Esophagus squamous epithelium (tissue), 5 donors: ENCODE measurements around the gene SEMA5A. TPM values are rescaled to one million over a fixed set of nuclear protein-coding genes. Genes with fewer than 3 reads are reported as not detected.
A peak's percentile ranks its signal among the peaks of the same experiment; 100 is the strongest.

Experiments used
- DNase-seq: peaks from one replicate; lab custom pipeline; 2025; lab: John Stamatoyannopoulos, UW
- H3K27ac ChIP-seq, 4 donors: fragments of 200-600 bp; sonication (generic); one replicate each; pipeline ENCODE4 v1.5.1; 2016 to 2019; ENCODE audit warnings: mild to moderate bottlenecking in 1 of 4
- H3K27me3 ChIP-seq, 4 donors: fragments of 200-600 bp; sonication (generic); 1 replicate in 3 of 4; 2 replicates in 1 of 4; pipeline versions ENCODE4 v1.5.1 to v1.6.0; 2017 to 2021; ENCODE audit warnings: antibody characterized with exemption in 1 of 4
- H3K36me3 ChIP-seq, 3 donors: fragments of 200-600 bp; sonication (generic); one replicate each; pipeline ENCODE4 v1.5.1; 2016 to 2019
- H3K4me1 ChIP-seq, 3 donors: fragments of 200-600 bp; sonication (generic); one replicate each; pipeline ENCODE4 v1.5.1; 2017 to 2019
- H3K4me3 ChIP-seq, 4 donors: fragments of 200-600 bp; sonication (generic); 1 replicate in 3 of 4; 2 replicates in 1 of 4; pipeline ENCODE4 v1.5.1; 2016 to 2019; ENCODE audit warnings: mild to moderate bottlenecking in 2 of 4, moderate library complexity in 1 of 4
- H3K9me3 ChIP-seq, 3 donors: fragments of 200-600 bp; sonication (generic); one replicate each; pipeline ENCODE4 v1.5.1; 2016 to 2019
- POLR2A ChIP-seq, 4 donors: fragments of 450-650 bp; IDR thresholded peaks; one replicate each; pipeline ENCODE4 v1.6.1; 2017; ENCODE audit warnings: antibody characterized with exemption in 4 of 4, mild to moderate bottlenecking in 4 of 4, moderate library complexity in 3 of 4
- WGBS, 2 donors: methylation state at CpG; one replicate each; pipeline ENCODE4 v1.1.5; 2018; 5-methylcytosine and 5-hydroxymethylcytosine counted together
- intact Hi-C: fragments of 100-400 bp; cut with DNase I; formaldehyde crosslinking; loops from one replicate; pipeline ENCODE4 v1.15.0; 2022
- total RNA-seq, 4 donors: library from RNA; depleted of rRNA; stranded (reverse); fragments of >200 nt; gene quantifications; one replicate each; pipeline ENCODE4 v1.1.0, GENCODE V29; 2016
- TF ChIP-seq, protein P1 (sequence below), 6 experiments: fragments of 450-650 bp in 4 of 6; fragments of 200-600 bp in 2 of 6; sonication (generic) in 2 of 6; IDR thresholded peaks; one replicate each; pipeline ENCODE4 v1.5.1; 2016 to 2019; ENCODE audit warnings: antibody characterized with exemption in 6 of 6, mild to moderate bottlenecking in 4 of 6, moderate library complexity in 4 of 6
- donor health status: DM: yes; HTN: yes; CAD: no.

The SEMA5A gene, protein sequence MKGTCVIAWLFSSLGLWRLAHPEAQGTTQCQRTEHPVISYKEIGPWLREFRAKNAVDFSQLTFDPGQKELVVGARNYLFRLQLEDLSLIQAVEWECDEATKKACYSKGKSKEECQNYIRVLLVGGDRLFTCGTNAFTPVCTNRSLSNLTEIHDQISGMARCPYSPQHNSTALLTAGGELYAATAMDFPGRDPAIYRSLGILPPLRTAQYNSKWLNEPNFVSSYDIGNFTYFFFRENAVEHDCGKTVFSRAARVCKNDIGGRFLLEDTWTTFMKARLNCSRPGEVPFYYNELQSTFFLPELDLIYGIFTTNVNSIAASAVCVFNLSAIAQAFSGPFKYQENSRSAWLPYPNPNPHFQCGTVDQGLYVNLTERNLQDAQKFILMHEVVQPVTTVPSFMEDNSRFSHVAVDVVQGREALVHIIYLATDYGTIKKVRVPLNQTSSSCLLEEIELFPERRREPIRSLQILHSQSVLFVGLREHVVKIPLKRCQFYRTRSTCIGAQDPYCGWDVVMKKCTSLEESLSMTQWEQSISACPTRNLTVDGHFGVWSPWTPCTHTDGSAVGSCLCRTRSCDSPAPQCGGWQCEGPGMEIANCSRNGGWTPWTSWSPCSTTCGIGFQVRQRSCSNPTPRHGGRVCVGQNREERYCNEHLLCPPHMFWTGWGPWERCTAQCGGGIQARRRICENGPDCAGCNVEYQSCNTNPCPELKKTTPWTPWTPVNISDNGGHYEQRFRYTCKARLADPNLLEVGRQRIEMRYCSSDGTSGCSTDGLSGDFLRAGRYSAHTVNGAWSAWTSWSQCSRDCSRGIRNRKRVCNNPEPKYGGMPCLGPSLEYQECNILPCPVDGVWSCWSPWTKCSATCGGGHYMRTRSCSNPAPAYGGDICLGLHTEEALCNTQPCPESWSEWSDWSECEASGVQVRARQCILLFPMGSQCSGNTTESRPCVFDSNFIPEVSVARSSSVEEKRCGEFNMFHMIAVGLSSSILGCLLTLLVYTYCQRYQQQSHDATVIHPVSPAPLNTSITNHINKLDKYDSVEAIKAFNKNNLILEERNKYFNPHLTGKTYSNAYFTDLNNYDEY
- total RNA-seq, result 1 to 10 TPM; 3.9 to 9.4 (median 8.4) TPM

DNA sequence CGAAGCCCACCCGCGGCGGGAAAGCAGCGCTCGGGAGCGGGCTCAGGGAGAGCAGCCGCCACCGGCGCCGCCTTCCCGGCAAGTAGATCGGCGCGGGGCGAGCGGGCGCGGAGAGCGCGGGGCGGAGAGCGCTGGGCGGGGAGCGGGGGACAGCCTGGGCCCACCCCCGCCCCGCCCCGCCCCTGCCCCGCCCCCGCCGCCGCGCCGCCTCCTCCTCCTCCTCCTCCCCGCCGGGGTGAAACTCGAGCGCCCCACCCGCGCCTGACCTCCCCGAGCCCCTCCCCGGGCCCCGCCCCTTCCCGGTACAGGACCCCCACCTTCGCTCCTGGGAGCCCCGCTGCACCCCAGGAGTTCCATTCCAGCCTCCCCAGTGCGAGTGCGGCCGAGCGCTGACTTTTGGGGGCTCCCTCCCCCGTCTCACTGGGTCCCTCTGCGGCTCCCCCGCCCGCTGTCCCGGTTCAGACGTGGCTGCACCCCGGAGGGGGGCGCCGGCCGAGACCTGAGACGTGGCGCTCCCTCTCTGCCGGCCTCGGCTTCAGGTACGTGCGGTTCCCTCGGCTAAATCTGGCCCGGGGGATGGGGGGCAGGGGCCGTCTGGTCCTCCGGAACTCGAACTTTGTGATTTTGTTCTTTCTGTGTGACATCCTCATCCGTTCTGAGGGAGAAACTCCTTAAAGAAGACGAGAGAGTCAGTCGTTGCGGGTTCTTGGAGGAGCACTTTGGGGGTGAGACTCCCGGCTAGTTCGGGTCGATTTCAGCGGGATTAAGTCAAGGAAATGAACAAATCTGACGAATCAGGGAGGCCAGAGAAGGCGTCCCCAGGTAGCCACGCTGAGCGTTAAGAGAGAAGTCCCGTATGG, at the start of gene SEMA5A:
Gene SEMA5A, minus strand, starts transcription at position 84 of the 860 bp plus-strand sequence. CDS start 166,129 bp downstream, outside the sequence.
- Histone ChIP-seq H3K4me3 (peak within 1 kb of the TSS; percentile 81 to 89 (median 84)), H3K27ac (peak within 1 kb of the TSS; percentile 92 to 96 (median 93)), H3K27me3 (peaks cover 0 to 25% (median 0%) of the 10 kb centered on the region in 4 donors), H3K9me3 (no peaks in the 10 kb centered on the region), H3K4me1 (peaks cover 4 to 41% (median 14%) of the 10 kb centered on the region in 3 donors), H3K36me3 (peaks cover 0 to 29% (median 8%) of the 10 kb centered on the region in 3 donors)
- TF ChIP-seq POLR2A (IDR thresholded peaks at IDR 0.05), result peak in 1 of 4 donors; percentile 71
- TF ChIP-seq, protein P1, sequence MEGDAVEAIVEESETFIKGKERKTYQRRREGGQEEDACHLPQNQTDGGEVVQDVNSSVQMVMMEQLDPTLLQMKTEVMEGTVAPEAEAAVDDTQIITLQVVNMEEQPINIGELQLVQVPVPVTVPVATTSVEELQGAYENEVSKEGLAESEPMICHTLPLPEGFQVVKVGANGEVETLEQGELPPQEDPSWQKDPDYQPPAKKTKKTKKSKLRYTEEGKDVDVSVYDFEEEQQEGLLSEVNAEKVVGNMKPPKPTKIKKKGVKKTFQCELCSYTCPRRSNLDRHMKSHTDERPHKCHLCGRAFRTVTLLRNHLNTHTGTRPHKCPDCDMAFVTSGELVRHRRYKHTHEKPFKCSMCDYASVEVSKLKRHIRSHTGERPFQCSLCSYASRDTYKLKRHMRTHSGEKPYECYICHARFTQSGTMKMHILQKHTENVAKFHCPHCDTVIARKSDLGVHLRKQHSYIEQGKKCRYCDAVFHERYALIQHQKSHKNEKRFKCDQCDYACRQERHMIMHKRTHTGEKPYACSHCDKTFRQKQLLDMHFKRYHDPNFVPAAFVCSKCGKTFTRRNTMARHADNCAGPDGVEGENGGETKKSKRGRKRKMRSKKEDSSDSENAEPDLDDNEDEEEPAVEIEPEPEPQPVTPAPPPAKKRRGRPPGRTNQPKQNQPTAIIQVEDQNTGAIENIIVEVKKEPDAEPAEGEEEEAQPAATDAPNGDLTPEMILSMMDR (IDR thresholded peaks at IDR 0.05), result no peak
- 7 to 13% methylated on average over 10 to 13 of the region's 84 CpGs for WGBS, 2 donors
- intact Hi-C loops, result no loop called here
- DNase-seq, result no peak

DNA sequence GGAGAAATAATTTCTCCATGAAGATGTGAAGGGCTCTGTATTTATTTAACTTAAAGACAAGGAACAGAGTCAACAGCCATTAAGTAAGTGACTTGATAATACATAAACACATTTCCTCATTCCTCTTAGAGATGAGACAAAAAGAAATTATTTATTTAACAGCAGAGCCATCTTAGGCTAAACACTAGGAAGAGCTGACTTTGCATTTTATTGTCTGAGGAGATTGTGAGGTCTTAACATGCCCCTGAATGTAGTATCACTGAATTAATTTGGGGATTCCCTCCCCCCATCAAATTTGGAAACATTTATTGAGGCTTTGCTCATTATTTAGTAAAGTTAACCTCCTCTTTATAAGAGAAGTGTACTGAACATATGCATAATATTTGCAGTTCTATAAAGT, 49.0 kb upstream of the SEMA5A start:
- Histone ChIP-seq H3K4me3 (no peak overlapping the region), H3K4me1 (peaks cover 0 to 39% (median 0%) of the 10 kb centered on the region in 3 donors), H3K27me3 (no peaks in the 10 kb centered on the region), H3K27ac (no peak overlapping the region), H3K36me3 (no peaks in the 10 kb centered on the region), H3K9me3 (no peaks in the 10 kb centered on the region)
- TF ChIP-seq, protein P1 (IDR thresholded peaks at IDR 0.05), result no peak
- TF ChIP-seq POLR2A (IDR thresholded peaks at IDR 0.05), result no peak
- DNase-seq, result no peak
- intact Hi-C loops, result no loop called here

DNA sequence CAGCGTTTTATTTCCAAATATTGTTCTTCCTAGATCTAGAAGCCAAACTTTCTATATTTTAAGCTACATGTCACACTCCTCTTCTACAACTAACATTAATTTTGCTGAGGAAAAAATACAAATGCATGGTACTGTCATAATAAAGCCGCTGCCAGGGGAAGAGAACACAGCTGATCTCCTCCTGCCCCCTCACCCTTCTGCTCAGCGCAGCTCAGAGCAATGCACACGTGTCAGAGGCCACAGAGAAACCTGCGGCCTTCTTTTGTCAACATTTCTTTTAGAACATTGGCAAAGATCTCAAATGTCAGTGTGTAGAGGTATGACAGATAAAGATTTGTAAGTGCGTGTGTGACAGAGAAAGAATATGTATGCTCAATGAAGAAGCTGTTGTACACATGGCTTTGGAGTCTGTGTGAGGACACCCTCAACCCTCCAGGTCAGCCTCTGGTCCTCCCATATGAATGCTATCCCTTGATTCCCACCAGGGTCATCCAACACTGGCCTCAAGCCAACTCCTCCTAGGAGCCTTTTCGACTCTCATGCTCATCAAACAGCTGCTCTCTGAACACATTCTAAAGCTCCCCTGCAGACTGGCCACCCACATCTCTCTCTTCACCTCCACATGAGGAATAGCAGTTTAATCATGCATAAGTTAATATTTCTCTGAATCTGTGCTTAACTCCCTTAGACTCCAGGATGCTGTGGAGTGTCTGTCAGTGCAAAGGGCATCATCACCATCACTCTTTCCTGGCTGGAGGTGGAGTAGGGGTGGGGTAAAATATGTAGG, 43.4 kb upstream of the SEMA5A start:
- TF ChIP-seq POLR2A (IDR thresholded peaks at IDR 0.05), result no peak
- TF ChIP-seq, protein P1 (IDR thresholded peaks at IDR 0.05), result no peak
- H3K4me3 ChIP-seq, result no peak overlapping the region
- intact Hi-C loops, result no loop called here
- H3K36me3 ChIP-seq, result no peaks in the 10 kb centered on the region
- H3K9me3 ChIP-seq, result no peaks in the 10 kb centered on the region
- no peaks in the 10 kb centered on the region for H3K27me3 ChIP-seq
- H3K4me1 ChIP-seq, result no peaks in the 10 kb centered on the region
- no peak for DNase-seq
- no peak overlapping the region for H3K27ac ChIP-seq
- WGBS, 2 donors, result 80 to 86% methylated on average over 7 of the region's 7 CpGs

DNA sequence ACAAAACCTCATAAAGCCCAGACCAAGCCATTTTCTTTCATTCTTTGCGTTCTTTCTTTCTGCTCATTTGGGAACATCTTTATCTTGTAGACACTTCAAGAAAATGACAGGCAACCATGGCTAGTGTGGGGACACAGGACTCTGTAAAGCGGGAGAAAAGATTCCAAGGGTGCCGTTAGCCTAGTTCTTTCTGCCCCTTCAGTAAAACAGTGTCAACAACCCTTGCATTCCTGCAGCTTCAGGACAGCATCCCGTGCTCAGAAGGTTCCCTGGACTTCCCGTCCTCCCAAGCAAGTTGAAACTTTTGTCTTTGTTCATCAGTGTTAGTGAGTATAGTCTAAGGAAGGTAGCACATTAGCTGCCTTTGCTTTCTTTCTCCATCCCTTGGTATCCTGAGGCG, 42.4 kb upstream of the SEMA5A start:
- no peak overlapping the region for H3K4me3 ChIP-seq
- TF ChIP-seq, protein P1 (IDR thresholded peaks at IDR 0.05), result no peak
- TF ChIP-seq POLR2A (IDR thresholded peaks at IDR 0.05), result no peak
- no peaks in the 10 kb centered on the region for H3K27me3 ChIP-seq
- H3K36me3 ChIP-seq, result no peaks in the 10 kb centered on the region
- intact Hi-C loops, result no loop called here
- no peaks in the 10 kb centered on the region for H3K4me1 ChIP-seq
- no peak for DNase-seq
- no peak overlapping the region for H3K27ac ChIP-seq
- no peaks in the 10 kb centered on the region for H3K9me3 ChIP-seq
- WGBS, 2 donors, result 68 to 80% methylated on average over 5 to 6 of the region's 6 CpGs
